ENCODE measurements around the gene SNX2. TPM values are rescaled to one million over a fixed set of nuclear protein-coding genes. Genes with fewer than 3 reads are reported as not detected.

Gene SNX2, protein sequence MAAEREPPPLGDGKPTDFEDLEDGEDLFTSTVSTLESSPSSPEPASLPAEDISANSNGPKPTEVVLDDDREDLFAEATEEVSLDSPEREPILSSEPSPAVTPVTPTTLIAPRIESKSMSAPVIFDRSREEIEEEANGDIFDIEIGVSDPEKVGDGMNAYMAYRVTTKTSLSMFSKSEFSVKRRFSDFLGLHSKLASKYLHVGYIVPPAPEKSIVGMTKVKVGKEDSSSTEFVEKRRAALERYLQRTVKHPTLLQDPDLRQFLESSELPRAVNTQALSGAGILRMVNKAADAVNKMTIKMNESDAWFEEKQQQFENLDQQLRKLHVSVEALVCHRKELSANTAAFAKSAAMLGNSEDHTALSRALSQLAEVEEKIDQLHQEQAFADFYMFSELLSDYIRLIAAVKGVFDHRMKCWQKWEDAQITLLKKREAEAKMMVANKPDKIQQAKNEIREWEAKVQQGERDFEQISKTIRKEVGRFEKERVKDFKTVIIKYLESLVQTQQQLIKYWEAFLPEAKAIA
- 54.2 and 57.9 TPM in 2 replicates for total RNA-seq

DNA sequence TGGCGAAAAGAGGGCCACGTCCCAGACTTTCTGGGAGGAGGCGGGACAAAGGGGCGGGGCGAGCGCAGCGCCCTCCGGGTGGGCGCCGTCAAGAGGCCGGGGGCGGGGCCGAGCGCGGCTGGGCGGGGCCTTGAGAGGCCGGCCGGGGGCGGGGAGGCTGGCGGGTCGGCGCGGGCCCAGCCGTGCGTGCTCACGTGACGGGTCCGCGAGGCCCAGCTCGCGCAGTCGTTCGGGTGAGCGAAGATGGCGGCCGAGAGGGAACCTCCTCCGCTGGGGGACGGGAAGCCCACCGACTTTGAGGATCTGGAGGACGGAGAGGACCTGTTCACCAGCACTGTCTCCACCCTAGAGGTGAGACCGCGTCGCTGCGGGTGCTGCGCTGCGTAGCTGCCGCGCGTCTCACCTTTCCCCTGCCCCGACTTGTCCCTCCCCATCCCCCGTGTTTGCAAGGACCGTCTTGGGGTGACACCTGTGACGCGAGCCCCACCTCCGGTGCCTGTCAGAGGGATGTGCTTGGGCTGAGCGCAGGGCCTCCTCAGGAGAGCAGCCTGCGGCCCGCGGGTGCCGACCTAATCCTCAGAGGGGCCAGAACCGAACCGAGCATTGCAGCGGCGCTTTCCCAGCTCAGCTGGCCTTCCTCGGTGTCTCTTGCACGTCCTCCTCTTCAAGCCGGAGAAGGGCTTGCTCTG is at the start of gene SNX2:
TSS of gene SNX2 (plus strand) at position 220 of the 689 bp plus-strand sequence. CDS start at position 244, 24 bp downstream.

DNA sequence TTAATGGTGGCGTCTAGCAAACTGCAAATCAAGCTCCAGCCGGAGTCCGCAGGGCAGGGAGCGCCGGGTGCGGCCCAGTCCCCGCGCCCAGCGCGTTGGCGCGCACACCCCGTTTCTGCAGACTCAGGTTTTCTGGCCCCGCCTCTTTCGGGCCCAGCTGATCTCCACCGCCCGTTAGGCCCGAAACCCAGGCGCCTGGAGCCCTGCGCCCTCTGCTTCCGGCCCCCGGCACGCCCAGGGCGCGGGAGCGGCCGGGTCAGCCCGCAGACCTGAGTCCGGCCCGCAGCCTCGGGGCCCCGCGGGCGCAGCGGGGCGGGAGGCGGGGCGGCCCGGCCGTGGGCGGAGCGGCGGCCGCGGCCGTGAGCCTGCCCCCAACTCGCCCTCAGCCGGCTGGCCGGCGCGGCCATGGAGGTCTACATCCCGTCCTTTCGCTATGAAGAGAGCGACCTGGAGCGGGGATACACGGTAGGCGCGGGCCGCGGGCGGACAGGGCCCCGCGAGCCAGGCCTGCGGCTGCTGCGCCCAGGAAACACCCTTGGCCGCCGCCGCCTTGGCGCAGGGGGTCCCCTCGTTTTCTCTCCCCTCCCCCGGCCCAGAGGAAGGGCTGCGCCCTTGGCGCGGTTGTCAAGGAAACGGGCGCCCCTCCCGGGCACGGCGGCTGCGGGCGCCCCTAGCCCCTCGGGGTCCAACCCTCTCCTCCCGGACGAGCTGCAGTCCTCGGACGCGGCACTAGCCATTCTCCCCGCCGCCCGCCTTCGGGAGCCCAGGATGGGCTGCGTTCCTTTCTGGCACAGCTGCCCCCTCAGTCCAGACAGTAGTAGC is 70.6 kb downstream of the SNX2 start, which contains the start of gene SNX24:
TSS of gene SNX24 (plus strand) at position 385 of the 822 bp plus-strand sequence. CDS start at position 406, 21 bp downstream.

Other genes starting within 250 kb of the SNX2 start
- 9.5 and 13.2 TPM in 2 replicates for gene SNX24, start 70.5 kb downstream of the SNX2 start, total RNA-seq

All from vein endothelial cell (primary cell).